Neuronal stem cell (in vitro differentiated cells): ENCODE results near the gene ITGAE.

Experiments used
- DNase-seq: peaks from one replicate; pipeline ENCODE4 v3.0.0-alpha.2; 2013; ENCODE audit warnings: low spot score
- H2AFZ ChIP-seq: one replicate; pipeline ENCODE4 v1.6.1; 2013; ENCODE audit warnings: mild to moderate bottlenecking, low read length, inconsistent platforms
- H2AK5ac ChIP-seq: 2 replicates; pipeline ENCODE4 v1.6.1; 2013; ENCODE audit warnings: low read depth, mild to moderate bottlenecking, inconsistent platforms, low read length, moderate library complexity, mixed read lengths
- H2BK120ac ChIP-seq: 2 replicates; pipeline ENCODE4 v1.6.1; 2013; ENCODE audit warnings: low read depth, mild to moderate bottlenecking, inconsistent platforms, low read length, moderate library complexity, mixed read lengths
- H2BK12ac ChIP-seq: one replicate; pipeline ENCODE4 v1.6.1; 2013; ENCODE audit warnings: low read length, inconsistent platforms
- H2BK15ac ChIP-seq: 2 replicates; pipeline ENCODE4 v1.6.1; 2013; ENCODE audit warnings: mild to moderate bottlenecking, low read length, inconsistent platforms, mixed read lengths
- H2BK5ac ChIP-seq: one replicate; pipeline ENCODE4 v1.6.1; 2013; ENCODE audit warnings: inconsistent platforms, mild to moderate bottlenecking, low read length, moderate library complexity
- H3K14ac ChIP-seq: one replicate; pipeline ENCODE4 v1.6.1; 2013; ENCODE audit warnings: low read length, inconsistent platforms
- H3K18ac ChIP-seq: 2 replicates; pipeline ENCODE4 v1.6.1; 2013; ENCODE audit warnings: low read length, inconsistent platforms
- H3K23ac ChIP-seq: 2 replicates; pipeline ENCODE4 v1.6.1; 2013; ENCODE audit warnings: low read depth, mild to moderate bottlenecking, mixed read lengths, low read length, inconsistent platforms; ENCODE audit not compliant: poor library complexity
- H3K27ac ChIP-seq: replicated peaks from 3 replicates; pipeline ENCODE4 v1.5.1; 2013; ENCODE audit warnings: low read length, inconsistent platforms
- H3K27me3 ChIP-seq, 3 experiments: 2 replicates each; pipeline ENCODE4 v1.6.1; 2013; ENCODE audit warnings: low read length in 3 of 3, mild to moderate bottlenecking in 2 of 3, inconsistent platforms in 1 of 3, low read depth in 1 of 3, mixed read lengths in 1 of 3, moderate library complexity in 1 of 3; ENCODE audit not compliant: control insufficient read depth in 3 of 3, insufficient read depth in 3 of 3
- H3K36me3 ChIP-seq, 2 donors: replicated peaks in 1 of 2; 2 replicates each; pipeline ENCODE4 v1.6.1; 2013; ENCODE audit warnings: low read length in 2 of 2; ENCODE audit not compliant: control insufficient read depth in 2 of 2, insufficient read depth in 2 of 2
- H3K4ac ChIP-seq: 2 replicates; pipeline ENCODE4 v1.6.1; 2013; ENCODE audit warnings: inconsistent platforms, mild to moderate bottlenecking, low read length, moderate library complexity
- H3K4me1 ChIP-seq, 2 donors: 1 replicate in 1 of 2; 2 replicates in 1 of 2; pipeline ENCODE4 v1.6.1; 2013; ENCODE audit warnings: low read length in 2 of 2, low read depth in 1 of 2; ENCODE audit not compliant: control insufficient read depth in 2 of 2, insufficient read depth in 1 of 2
- H3K4me2 ChIP-seq: one replicate; pipeline ENCODE4 v1.6.1; 2013; ENCODE audit warnings: mild to moderate bottlenecking, low read length, inconsistent platforms; ENCODE audit not compliant: insufficient read depth, poor library complexity, severe bottlenecking
- H3K4me3 ChIP-seq, 2 donors: 2 replicates each; pipeline ENCODE4 v1.5.1; 2013; ENCODE audit warnings: low read length in 2 of 2, mild to moderate bottlenecking in 2 of 2, inconsistent platforms in 1 of 2, moderate library complexity in 1 of 2
- H3K79me1 ChIP-seq: one replicate; pipeline ENCODE4 v1.6.1; 2013; ENCODE audit warnings: low read depth, mild to moderate bottlenecking, inconsistent platforms, low read length, moderate library complexity
- H3K9ac ChIP-seq: one replicate; pipeline ENCODE4 v1.6.1; 2013; ENCODE audit warnings: mild to moderate bottlenecking, low read depth, low read length, inconsistent platforms; ENCODE audit not compliant: poor library complexity
- H3K9me3 ChIP-seq, 2 donors: replicated peaks in 1 of 2; 2 replicates each; pipeline versions ENCODE3 to v1.6.1; 2013; ENCODE audit warnings: low read length in 2 of 2, mild to moderate bottlenecking in 2 of 2, inconsistent platforms in 1 of 2, low read depth in 1 of 2, mixed read lengths in 1 of 2, moderate library complexity in 1 of 2; ENCODE audit not compliant: control insufficient read depth in 2 of 2, insufficient read depth in 1 of 2
- H4K8ac ChIP-seq: one replicate; pipeline ENCODE4 v1.6.1; 2013; ENCODE audit warnings: low read depth, mild to moderate bottlenecking, inconsistent platforms, low read length, moderate library complexity
- H4K91ac ChIP-seq: one replicate; pipeline ENCODE4 v1.6.1; 2013; ENCODE audit warnings: low read length, low read depth, mild to moderate bottlenecking, inconsistent platforms; ENCODE audit not compliant: poor library complexity
- WGBS, 2 donors: extraction: QIAGEN DNeasy Blood & Tissue Kit; methylation state at CpG; one replicate each; pipeline ENCODE4 v1.1.7; 2013; ENCODE audit warnings: missing lambda C conversion rate in 2 of 2, mixed read lengths in 1 of 2; ENCODE audit not compliant: insufficient read length in 2 of 2, insufficient replicate concordance in 1 of 2; ENCODE audit errors: extremely low coverage in 2 of 2; 5-methylcytosine and 5-hydroxymethylcytosine counted together

The ITGAE gene

DNA sequence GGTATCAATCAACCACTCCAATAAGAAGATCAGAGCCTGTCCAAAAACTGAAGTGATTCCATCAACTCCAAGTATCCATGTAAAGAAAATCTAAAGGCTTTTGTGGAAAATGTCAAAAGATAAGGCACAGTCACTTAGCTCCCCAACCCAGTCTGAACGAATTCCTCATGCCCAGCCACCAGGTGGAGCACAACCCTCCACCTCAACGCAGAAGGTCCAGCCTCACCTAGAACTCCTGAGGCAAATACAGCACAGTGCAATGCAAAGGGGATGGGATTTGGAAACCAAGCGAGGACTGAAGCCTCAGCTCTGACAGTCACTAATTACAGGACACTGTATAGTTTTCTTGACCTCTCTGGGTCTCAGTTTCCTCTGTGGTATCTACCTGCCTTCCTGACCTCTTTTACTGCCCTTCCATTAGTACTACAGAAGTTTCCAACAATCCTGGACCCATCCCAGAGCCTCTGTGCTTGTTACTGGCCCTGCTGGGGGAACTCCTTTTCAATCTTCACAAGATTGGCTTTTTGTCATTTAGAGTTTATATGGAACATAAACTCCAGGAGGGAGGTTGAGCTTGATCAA lies 43.0 kb upstream of the ITGAE start:
- H3K18ac ChIP-seq = no peak overlapping the region
- peaks cover 2% of the 10 kb centered on the region for H3K79me1 ChIP-seq
- peaks cover 2 to 8% of the 10 kb centered on the region in 2 donors for H3K4me1 ChIP-seq
- no peaks in the 10 kb centered on the region for H3K27me3 ChIP-seq
- no peak overlapping the region for H2BK15ac ChIP-seq
- H2BK120ac ChIP-seq = no peak overlapping the region
- no peaks in the 10 kb centered on the region for H3K9me3 ChIP-seq
- no peak overlapping the region for H3K4ac ChIP-seq
- DNase-seq = no peak
- whole genome bisulfite sequencing, 2 donors = no CpG with 5 or more reads among the region's 3 CpGs
- H3K4me2 ChIP-seq = no peak overlapping the region
- H3K27ac ChIP-seq = no peak overlapping the region
- H3K23ac ChIP-seq = no peak overlapping the region
- no peak overlapping the region for H3K4me3 ChIP-seq
- no peak overlapping the region for H2BK12ac ChIP-seq
- no peak overlapping the region for H3K9ac ChIP-seq
- no peak overlapping the region for H2AFZ ChIP-seq
- H4K91ac ChIP-seq = no peak overlapping the region
- H2BK5ac ChIP-seq = no peak overlapping the region
- H3K14ac ChIP-seq = no peak overlapping the region
- H4K8ac ChIP-seq = no peak overlapping the region
- no peak overlapping the region for H2AK5ac ChIP-seq
- peaks cover 13 to 56% of the 10 kb centered on the region in 2 donors for H3K36me3 ChIP-seq

DNA sequence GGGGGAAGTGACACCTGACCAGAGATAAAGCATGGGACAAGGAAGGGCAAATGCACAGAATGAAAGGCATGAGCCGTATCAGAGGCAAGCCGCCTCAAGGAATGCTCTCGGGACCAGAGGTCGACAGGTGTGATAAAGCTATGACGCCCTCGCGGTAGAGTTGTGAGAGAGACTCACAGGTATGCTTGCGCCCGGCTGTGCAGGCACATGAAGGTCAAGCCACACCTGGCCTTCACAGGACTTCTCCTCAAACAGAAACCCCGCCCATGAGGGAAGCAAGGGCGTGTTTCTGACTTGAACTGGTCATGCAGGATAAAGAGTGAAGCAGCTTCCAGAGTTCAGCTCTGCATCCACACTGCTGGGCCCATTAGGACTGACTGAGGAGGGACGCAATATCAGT lies 37.2 kb upstream of the ITGAE start:
- no peaks in the 10 kb centered on the region for H3K79me1 ChIP-seq
- H4K91ac ChIP-seq = no peak overlapping the region
- H3K4me3 ChIP-seq = no peak overlapping the region
- no peak overlapping the region for H3K27ac ChIP-seq
- no peak overlapping the region for H2AFZ ChIP-seq
- no peak overlapping the region for H3K4ac ChIP-seq
- H3K36me3 ChIP-seq = peaks cover 29 to 93% of the 10 kb centered on the region in 2 donors
- no peaks in the 10 kb centered on the region for H3K9me3 ChIP-seq
- no peak overlapping the region for H2BK12ac ChIP-seq
- no peak overlapping the region for H2AK5ac ChIP-seq
- no peak overlapping the region for H2BK15ac ChIP-seq
- H3K9ac ChIP-seq = no peak overlapping the region
- no peak overlapping the region for H3K18ac ChIP-seq
- DNase-seq = no peak
- H3K4me2 ChIP-seq = no peak overlapping the region
- no peak overlapping the region for H4K8ac ChIP-seq
- WGBS, 2 donors = no CpG with 5 or more reads among the region's 12 CpGs
- no peak overlapping the region for H3K14ac ChIP-seq
- H3K23ac ChIP-seq = no peak overlapping the region
- no peak overlapping the region for H2BK5ac ChIP-seq
- no peak overlapping the region for H2BK120ac ChIP-seq
- no peaks in the 10 kb centered on the region for H3K4me1 ChIP-seq
- H3K27me3 ChIP-seq = no peaks in the 10 kb centered on the region

DNA sequence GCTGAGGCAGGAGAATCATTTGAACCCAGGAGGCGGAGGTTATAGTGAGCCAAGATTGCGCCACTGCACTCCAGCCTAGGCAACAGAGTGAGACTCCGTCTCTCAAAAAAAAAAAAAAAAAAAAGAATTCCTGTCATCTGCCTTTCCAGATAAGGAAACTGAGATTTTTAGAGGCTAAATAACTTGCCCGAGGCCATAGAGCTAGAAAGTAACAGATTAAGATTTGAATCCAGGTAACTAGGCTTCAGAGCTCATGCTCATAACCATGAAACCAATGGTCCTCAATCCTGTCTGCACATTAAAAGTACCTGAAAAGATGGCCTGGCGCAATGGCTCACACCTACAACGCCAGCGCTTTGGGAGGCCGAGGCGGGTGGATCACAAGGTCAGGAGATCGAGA lies 35.6 kb upstream of the ITGAE start:
- no peak overlapping the region for H2BK120ac ChIP-seq
- no peak overlapping the region for H2BK5ac ChIP-seq
- H3K36me3 ChIP-seq = peaks cover 27 to 82% of the 10 kb centered on the region in 2 donors
- H4K91ac ChIP-seq = no peak overlapping the region
- H3K4me1 ChIP-seq = no peaks in the 10 kb centered on the region
- no peak overlapping the region for H2BK15ac ChIP-seq
- no peaks in the 10 kb centered on the region for H3K9me3 ChIP-seq
- no peak overlapping the region for H2BK12ac ChIP-seq
- H3K4me3 ChIP-seq = no peak overlapping the region
- H3K4me2 ChIP-seq = no peak overlapping the region
- no peak overlapping the region for H2AFZ ChIP-seq
- no peak overlapping the region for H3K9ac ChIP-seq
- no peak overlapping the region for H3K4ac ChIP-seq
- no peak overlapping the region for H3K23ac ChIP-seq
- no peaks in the 10 kb centered on the region for H3K27me3 ChIP-seq
- WGBS, 2 donors = no CpG with 5 or more reads among the region's 10 CpGs
- H3K18ac ChIP-seq = no peak overlapping the region
- no peak overlapping the region for H3K14ac ChIP-seq
- H2AK5ac ChIP-seq = no peak overlapping the region
- no peaks in the 10 kb centered on the region for H3K79me1 ChIP-seq
- no peak overlapping the region for H4K8ac ChIP-seq
- no peak overlapping the region for H3K27ac ChIP-seq
- DNase-seq = no peak

DNA sequence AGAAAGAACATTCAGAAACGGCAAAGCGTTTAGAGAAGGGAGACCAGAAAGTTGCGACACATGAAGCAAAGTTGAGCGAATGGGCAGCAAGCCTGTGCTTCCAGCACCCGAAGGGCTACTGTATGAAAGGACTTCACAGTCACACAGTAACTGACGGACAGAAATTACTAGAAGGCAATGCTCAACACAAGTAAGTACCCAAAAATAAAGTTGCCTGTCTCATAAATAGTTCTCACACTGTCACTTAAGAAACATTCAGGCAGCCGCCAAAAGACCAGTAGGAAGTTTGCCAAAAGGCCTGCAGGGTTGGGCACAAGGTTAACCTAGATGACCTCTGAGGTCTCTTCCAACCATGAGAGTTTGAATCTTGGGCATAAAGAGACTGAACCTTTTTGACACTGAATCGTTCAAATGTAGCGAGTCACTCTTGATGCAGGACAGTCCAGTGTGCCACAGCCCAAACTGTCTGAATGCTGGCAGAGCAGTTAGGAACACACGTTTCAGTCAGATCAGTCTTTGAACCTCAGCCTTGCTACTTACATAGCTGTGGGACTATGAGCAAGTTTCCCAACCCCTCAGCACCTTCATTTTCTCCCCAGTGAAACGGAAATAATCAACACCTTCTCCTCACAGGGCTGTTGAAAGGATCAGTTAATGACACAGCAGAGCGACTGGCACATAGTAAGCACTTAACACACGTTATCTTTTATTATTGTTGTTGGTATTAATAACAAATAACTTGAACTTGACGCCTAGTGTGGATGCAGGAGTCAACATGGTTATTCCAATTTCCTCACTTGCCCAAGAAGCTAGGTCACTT lies 34.6 kb upstream of the ITGAE start:
- Histone ChIP-seq H2BK15ac (no peak overlapping the region), H2BK120ac (no peak overlapping the region), H3K4me1 (no peaks in the 10 kb centered on the region), H2BK5ac (no peak overlapping the region), H3K9ac (no peak overlapping the region), H2BK12ac (no peak overlapping the region), H3K18ac (no peak overlapping the region), H3K23ac (no peak overlapping the region), H3K79me1 (no peaks in the 10 kb centered on the region), H4K91ac (no peak overlapping the region), H3K27me3 (no peaks in the 10 kb centered on the region), H3K4me3 (no peak overlapping the region), H4K8ac (no peak overlapping the region), H3K36me3 (peaks cover 26 to 78% of the 10 kb centered on the region in 2 donors), H3K4ac (no peak overlapping the region), H3K9me3 (no peaks in the 10 kb centered on the region), H3K14ac (no peak overlapping the region), H3K27ac (no peak overlapping the region), H2AK5ac (no peak overlapping the region), H3K4me2 (no peak overlapping the region), H2AFZ (no peak overlapping the region)
- WGBS, 2 donors = no CpG with 5 or more reads among the region's 14 CpGs
- no peak for DNase-seq
